HEK293 (cell line): ENCODE results near the gene PRPF8.

Source experiments
- CTCF ChIA-PET: fragments of 350-600 bp; formaldehyde crosslinking; extraction: SDS; loops from one replicate; lab custom pipeline; 2021; ENCODE audit warnings: antibody characterized with exemption; lab: Yijun Ruan, JAX
- POLR2A ChIA-PET: fragments of 300-600 bp; formaldehyde crosslinking; extraction: SDS; loops from one replicate; lab custom pipeline; 2020; ENCODE audit warnings: antibody characterized with exemption, inconsistent platforms; lab: Yijun Ruan, JAX
- H3K27ac ChIP-seq: fragments of 200-500 bp; sonication (Bioruptor generic); 2 replicates; pipeline ENCODE4 v1.5.1; 2014; ENCODE audit warnings: low read depth, low read length, control low read depth, inconsistent platforms; ENCODE audit errors: extremely low read depth
- H3K36me3 ChIP-seq, 2 experiments: fragments of 200-500 bp in 1 of 2; sonication (Bioruptor generic) in 1 of 2; 1 replicate in 1 of 2; 2 replicates in 1 of 2; pipeline ENCODE4 v1.5.1; 2014 to 2017; ENCODE audit warnings: inconsistent platforms in 2 of 2, low read length in 2 of 2; ENCODE audit not compliant: control insufficient read depth in 2 of 2, insufficient read depth in 1 of 2
- H3K4me1 ChIP-seq: fragments of 200-500 bp; sonication (Bioruptor generic); 2 replicates; pipeline ENCODE4 v1.5.1; 2014; ENCODE audit warnings: mild to moderate bottlenecking, low read length, inconsistent platforms; ENCODE audit not compliant: control insufficient read depth, insufficient read depth
- H3K4me3 ChIP-seq: 2 replicates; pipeline ENCODE4 v1.5.1; 2011; ENCODE audit warnings: low read depth, mild to moderate bottlenecking, control low read depth, low read length, moderate library complexity
- H3K9me3 ChIP-seq: fragments of 200-500 bp; sonication (Bioruptor generic); 2 replicates; pipeline ENCODE4 v1.5.1; 2014; ENCODE audit warnings: low read depth, low read length, inconsistent platforms; ENCODE audit not compliant: control insufficient read depth, insufficient read depth
- INSM2 ChIP-seq: fragments of 450-650 bp; formaldehyde crosslinking; IDR thresholded peaks from 2 replicates; pipeline ENCODE4 v1.5.1; 2016; ENCODE audit warnings: missing biosample characterization, missing genetic modification characterization
- OVOL3 ChIP-seq: fragments of 450-650 bp; formaldehyde crosslinking; IDR thresholded peaks from 2 replicates; pipeline ENCODE4 v1.5.1; 2016; ENCODE audit warnings: missing biosample characterization, missing genetic modification characterization
- SCRT2 ChIP-seq: fragments of 450-650 bp; formaldehyde crosslinking; IDR thresholded peaks from 2 replicates; pipeline ENCODE4 v1.5.1; 2016; ENCODE audit warnings: missing biosample characterization, missing genetic modification characterization
- WT1 ChIP-seq: fragments of 450-650 bp; formaldehyde crosslinking; IDR thresholded peaks from 2 replicates; pipeline ENCODE4 v1.5.1; 2016; ENCODE audit warnings: missing biosample characterization, missing genetic modification characterization
- ZNF10 ChIP-seq: fragments of 450-650 bp; formaldehyde crosslinking; IDR thresholded peaks from 2 replicates; pipeline ENCODE4 v1.5.1; 2017; ENCODE audit warnings: missing biosample characterization, missing genetic modification characterization
- ZNF132 ChIP-seq: fragments of 450-650 bp; formaldehyde crosslinking; IDR thresholded peaks from 2 replicates; pipeline ENCODE4 v1.5.1; 2017; ENCODE audit warnings: missing biosample characterization, missing genetic modification characterization, borderline replicate concordance
- ZNF155 ChIP-seq: fragments of 450-650 bp; formaldehyde crosslinking; IDR thresholded peaks from 2 replicates; pipeline ENCODE4 v1.5.1; 2016; ENCODE audit warnings: missing biosample characterization, missing genetic modification characterization
- ZNF18 ChIP-seq: fragments of 450-650 bp; formaldehyde crosslinking; IDR thresholded peaks from 2 replicates; pipeline ENCODE4 v1.5.1; 2016; ENCODE audit warnings: missing biosample characterization, missing genetic modification characterization
- ZNF23 ChIP-seq: fragments of 450-650 bp; formaldehyde crosslinking; IDR thresholded peaks from 2 replicates; pipeline ENCODE4 v1.5.1; 2016; ENCODE audit warnings: missing biosample characterization, missing genetic modification characterization, borderline replicate concordance
- ZNF311 ChIP-seq: fragments of 450-650 bp; formaldehyde crosslinking; IDR thresholded peaks from 2 replicates; pipeline ENCODE4 v1.5.1; 2017; ENCODE audit warnings: missing biosample characterization, missing genetic modification characterization, borderline replicate concordance
- ZNF341 ChIP-seq: fragments of 450-650 bp; formaldehyde crosslinking; IDR thresholded peaks from 2 replicates; pipeline ENCODE4; 2016; ENCODE audit warnings: low read depth, missing biosample characterization, missing genetic modification characterization
- ZNF416 ChIP-seq: fragments of 450-650 bp; formaldehyde crosslinking; IDR thresholded peaks from 2 replicates; pipeline ENCODE4 v1.5.1; 2016; ENCODE audit warnings: missing biosample characterization, missing genetic modification characterization
- ZNF488 ChIP-seq: fragments of 450-650 bp; formaldehyde crosslinking; IDR thresholded peaks from 2 replicates; pipeline ENCODE4 v1.5.1; 2016; ENCODE audit warnings: missing biosample characterization, missing genetic modification characterization
- ZNF549 ChIP-seq: fragments of 450-650 bp; IDR thresholded peaks from 2 replicates; pipeline ENCODE4 v1.5.1; 2018; ENCODE audit warnings: missing biosample characterization, missing genetic modification characterization, mild to moderate bottlenecking, inconsistent platforms, moderate library complexity
- ZNF600 ChIP-seq: fragments of 450-650 bp; formaldehyde crosslinking; IDR thresholded peaks from 2 replicates; pipeline ENCODE4 v1.5.1; 2016; ENCODE audit warnings: missing biosample characterization, missing genetic modification characterization
- ZNF610 ChIP-seq: fragments of 450-650 bp; formaldehyde crosslinking; IDR thresholded peaks from 2 replicates; pipeline ENCODE4 v1.5.1; 2016; ENCODE audit warnings: missing biosample characterization, missing genetic modification characterization, borderline replicate concordance
- ZNF843 ChIP-seq: fragments of 450-650 bp; formaldehyde crosslinking; IDR thresholded peaks from 2 replicates; pipeline ENCODE4 v1.5.1; 2016; ENCODE audit warnings: missing biosample characterization, missing genetic modification characterization

PRPF8 gene

GRCh38 chr17:1730326-1731193 is 45.9 kb upstream of the PRPF8 start:
- Histone ChIP-seq H3K9me3 (no peaks in the 10 kb centered on the region), H3K4me1 (no peaks in the 10 kb centered on the region), H3K27ac (no peak overlapping the region), H3K4me3 (no peak overlapping the region)
- CTCF ChIA-PET: interaction anchor here (0.7 to 1.2 kb wide), 2 partner anchors 8 to 10 kb away, joined by 3 to 5 read pairs; no protein-coding TSS in a partner anchor
- TF ChIP-seq INSM2 (tag by site-specific recombination): no peak
- TF ChIP-seq OVOL3 (tag by site-specific recombination): no peak
- TF ChIP-seq ZNF549: no peak
- no peak for TF ChIP-seq WT1
- no peak for TF ChIP-seq ZNF18
- TF ChIP-seq ZNF416: no peak
- no peak for TF ChIP-seq ZNF488 (tag by site-specific recombination)
- TF ChIP-seq ZNF610 (tag by site-specific recombination): no peak
- TF ChIP-seq, all 188 proteins: peak for 0
- POLR2A ChIA-PET: interaction anchor here (1.3 kb wide), 1 partner anchor 39 kb away, joined by 5 read pairs; no protein-coding TSS in a partner anchor
- peaks cover 0 to 38% of the 10 kb centered on the region in 2 experiments; a peak in 2 of 3 replicates for H3K36me3 ChIP-seq

- Histone ChIP-seq H3K4me1 (no peaks in the 10 kb centered on the region), H3K27ac (no peak overlapping the region), H3K36me3 (peaks cover 0 to 38% of the 10 kb centered on the region in 2 experiments; a peak in 2 of 3 replicates), H3K4me3 (no peak overlapping the region), H3K9me3 (no peaks in the 10 kb centered on the region)
- CTCF ChIA-PET: no interaction called here
- TF ChIP-seq ZNF311 (no peak), ZNF132 (tag by site-specific recombination) (no peak), ZNF155 (tag by site-specific recombination) (no peak), ZNF600 (tag by site-specific recombination) (peak; percentile 70), ZNF23 (tag by site-specific recombination) (no peak), ZNF341 (tag by site-specific recombination) (peak; percentile 55; the same call in 1 of the 2 replicates), ZNF10 (tag by site-specific recombination) (no peak), SCRT2 (peak; percentile 40; the same call in 1 of the 2 replicates), ZNF610 (tag by site-specific recombination) (no peak), ZNF843 (tag by site-specific recombination) (no peak)
- POLR2A ChIA-PET: interaction anchor here (1.3 kb wide), 1 partner anchor 40 kb away, joined by 5 read pairs; no protein-coding TSS in a partner anchor
These were observed 45.3 kb upstream of the PRPF8 start for GRCh38 chr17:1729966-1730325.
